GM19023 (cell line): ENCODE measurements around the gene HERC3.
A peak's percentile ranks its signal among the peaks of the same experiment; 100 is the strongest.

Experiments
- ATAC-seq: cut with Tn5 transposase; IDR thresholded peaks from one replicate; pipeline ENCODE4 v1.9.1; 2021; ENCODE audit warnings: mild to moderate bottlenecking, moderate library complexity; ENCODE audit not compliant: unreplicated experiment

HERC3 gene

GRCh38 chr4:88659055-88659889 is 67.0 kb downstream of the HERC3 start:
- ATAC-seq = peak; percentile 93

GRCh38 chr4:88659890-88660208 is 67.6 kb downstream of the HERC3 start:
- ATAC-seq = no peak

- ATAC-seq = no peak
Measured at GRCh38 chr4:88660446-88661294, 68.4 kb downstream of the HERC3 start.

DNA sequence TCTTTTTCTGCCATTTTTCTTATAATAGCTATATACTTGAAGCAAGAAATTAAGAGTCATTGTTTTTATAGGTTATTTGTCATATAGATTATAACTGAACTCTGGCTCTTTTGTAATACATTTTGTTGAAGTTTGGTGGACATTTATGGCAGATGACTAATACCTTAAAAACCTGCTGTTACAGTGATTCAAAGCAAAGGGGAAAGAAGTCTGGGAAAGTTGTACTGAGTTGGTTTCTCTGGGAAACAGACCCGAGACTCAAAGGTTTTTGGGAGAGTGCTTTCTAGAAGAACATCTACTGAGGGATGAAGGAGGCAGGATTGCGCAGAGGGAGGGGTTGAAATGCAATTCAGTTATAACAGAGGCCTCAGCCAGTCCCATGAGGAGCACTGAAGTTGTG is 69.5 kb downstream of the HERC3 start:
- no peak for ATAC-seq

- ATAC-seq = no peak
Measured at GRCh38 chr4:88672987-88673386, 80.7 kb downstream of the HERC3 start.

GRCh38 chr4:88673886-88674285 is 81.6 kb downstream of the HERC3 start:
- no peak for ATAC-seq

GRCh38 chr4:88674565-88674964 is 82.3 kb downstream of the HERC3 start:
- no peak for ATAC-seq

DNA sequence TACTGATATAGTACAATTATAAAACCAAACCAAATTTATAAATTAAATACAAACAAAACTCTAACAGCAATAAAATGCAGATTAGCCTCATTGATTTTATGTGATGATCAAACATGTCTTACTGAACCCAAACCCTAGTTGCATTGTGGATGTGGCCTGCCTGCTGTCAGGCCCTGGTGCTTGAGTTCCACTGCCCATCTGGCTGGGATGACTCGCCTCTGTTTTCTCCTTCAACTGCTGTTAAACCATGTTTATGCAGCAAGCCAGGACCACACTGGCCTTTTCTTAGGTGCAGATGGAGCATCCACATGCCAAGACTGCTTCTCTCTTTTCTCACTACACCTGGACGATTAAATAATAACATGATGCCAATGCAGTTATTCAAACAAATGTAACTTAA is 82.7 kb downstream of the HERC3 start:
- ATAC-seq = no peak

GRCh38 chr4:88675543-88675942 is 83.3 kb downstream of the HERC3 start:
- ATAC-seq = no peak

GRCh38 chr4:88681209-88681608 is 88.9 kb downstream of the HERC3 start:
- no peak for ATAC-seq

DNA sequence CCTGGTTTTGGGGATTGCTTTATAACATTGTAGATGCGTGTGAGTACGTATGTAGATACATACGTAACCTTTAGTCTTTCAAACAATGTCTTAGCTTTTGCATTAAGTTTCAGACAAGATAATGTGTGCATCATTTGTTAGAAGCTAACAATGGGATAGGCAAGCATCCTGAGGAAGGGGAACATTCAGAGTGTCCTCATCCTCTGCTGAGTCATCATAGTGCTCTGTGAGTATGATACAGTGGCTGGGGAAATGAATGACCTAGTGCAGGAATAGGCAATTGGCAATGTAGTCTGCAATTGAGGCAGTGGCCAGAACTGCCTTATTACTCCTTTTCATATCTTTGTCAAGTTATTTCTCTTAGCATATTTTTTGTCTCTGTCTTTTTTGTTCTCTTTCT is 98.1 kb downstream of the HERC3 start:
- no peak for ATAC-seq

GRCh38 chr4:88693792-88694191 is 101.5 kb downstream of the HERC3 start:
- ATAC-seq = no peak

GRCh38 chr4:88696630-88697029 is 104.3 kb downstream of the HERC3 start:
- ATAC-seq = no peak

GRCh38 chr4:88697141-88697540 is 104.9 kb downstream of the HERC3 start:
- no peak for ATAC-seq

GRCh38 chr4:88697588-88698329 is 105.5 kb downstream of the HERC3 start, which contains the start of gene NAP1L5:
Gene NAP1L5, minus strand, starts transcription at chr4:88697829. Its CDS starts 75 bp downstream, at chr4:88697754.
- ATAC-seq = peak; percentile 97

DNA sequence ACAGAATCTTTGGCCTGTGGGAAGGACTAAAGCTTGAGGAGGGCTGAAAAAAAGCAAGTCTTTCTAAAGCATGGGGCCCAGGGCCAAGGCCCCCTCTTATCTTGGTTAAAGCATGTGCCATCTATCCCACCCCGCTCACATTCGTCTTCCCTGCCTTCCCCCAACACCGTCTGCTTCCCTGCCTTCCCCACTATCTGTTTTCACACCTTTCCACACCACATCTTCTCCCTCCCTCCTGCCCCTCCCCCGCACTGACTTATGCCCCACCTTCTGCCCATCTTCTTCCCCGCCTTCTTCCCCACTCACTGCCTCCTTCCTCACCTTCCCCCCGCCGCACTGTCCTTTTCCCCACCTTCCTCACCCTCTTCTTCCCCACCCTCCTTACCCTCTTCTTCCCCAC is 106.2 kb downstream of the HERC3 start:
- ATAC-seq = no peak

- ATAC-seq = no peak
Measured at GRCh38 chr4:88702782-88703181, 110.5 kb downstream of the HERC3 start.

DNA sequence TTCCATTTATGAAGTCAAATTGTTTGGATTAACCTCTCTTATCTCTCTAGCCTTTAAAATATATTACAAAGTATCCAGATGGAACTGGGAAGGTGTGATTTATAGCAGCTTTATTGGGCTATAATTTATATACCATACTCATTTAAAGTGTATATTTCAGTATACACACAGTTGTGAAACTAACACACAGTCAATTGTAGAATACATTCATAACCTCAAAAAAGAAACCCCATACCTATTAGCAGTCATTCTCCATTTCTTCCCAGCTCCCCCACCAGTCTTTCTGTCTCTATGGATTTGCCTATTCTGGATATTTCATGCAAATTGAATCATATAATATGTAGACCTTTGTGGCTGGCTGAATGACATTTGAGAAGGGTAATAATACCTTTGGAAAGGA is 112.9 kb downstream of the HERC3 start:
- no peak for ATAC-seq

GRCh38 chr4:88705805-88706492 is 113.7 kb downstream of the HERC3 start:
- no peak for ATAC-seq

GRCh38 chr4:88706574-88706973 is 114.3 kb downstream of the HERC3 start:
- no peak for ATAC-seq

- ATAC-seq = no peak
Measured at GRCh38 chr4:88709989-88710388, 117.7 kb downstream of the HERC3 start.
